Choroid plexus epithelial cell (primary cell): Measurements from ENCODE around the gene AOPEP.

Experiments used
- DNase-seq: peaks from one replicate; pipeline ENCODE4 v3.0.0-alpha.2; 2010; ENCODE audit warnings: low read depth
- H3K4me3 ChIP-seq: 2 replicates; pipeline ENCODE4 v1.5.1; 2011; ENCODE audit warnings: low read depth, mild to moderate bottlenecking, control low read depth, low read length, moderate library complexity
- TF ChIP-seq, protein P1 (sequence below): conservative IDR thresholded peaks from 2 replicates; pipeline ENCODE4 v1.5.1; 2011; ENCODE audit warnings: low read depth, mild to moderate bottlenecking, control low read depth, inconsistent platforms, low read length, moderate library complexity

AOPEP gene

DNA sequence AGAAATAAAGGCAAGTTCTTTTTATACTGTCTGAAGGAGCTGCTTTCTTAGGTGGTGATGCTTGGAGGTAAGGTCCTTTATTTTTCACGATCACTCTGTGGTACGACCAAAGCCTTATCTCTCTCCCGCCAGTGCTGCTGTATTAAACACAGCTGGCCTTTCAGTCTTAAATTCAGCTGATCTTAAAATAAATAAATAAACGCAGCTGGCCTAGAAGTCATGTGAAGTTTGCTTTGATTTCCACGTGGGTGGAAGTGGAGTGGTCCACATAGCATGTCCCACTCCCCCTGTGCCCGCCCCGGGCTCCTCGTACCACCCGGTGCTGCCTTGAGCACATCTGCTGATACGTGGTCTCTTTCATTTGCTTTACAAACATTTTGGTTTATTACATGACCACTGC is 330.6 kb downstream of the AOPEP start:
- TF ChIP-seq, protein P1, sequence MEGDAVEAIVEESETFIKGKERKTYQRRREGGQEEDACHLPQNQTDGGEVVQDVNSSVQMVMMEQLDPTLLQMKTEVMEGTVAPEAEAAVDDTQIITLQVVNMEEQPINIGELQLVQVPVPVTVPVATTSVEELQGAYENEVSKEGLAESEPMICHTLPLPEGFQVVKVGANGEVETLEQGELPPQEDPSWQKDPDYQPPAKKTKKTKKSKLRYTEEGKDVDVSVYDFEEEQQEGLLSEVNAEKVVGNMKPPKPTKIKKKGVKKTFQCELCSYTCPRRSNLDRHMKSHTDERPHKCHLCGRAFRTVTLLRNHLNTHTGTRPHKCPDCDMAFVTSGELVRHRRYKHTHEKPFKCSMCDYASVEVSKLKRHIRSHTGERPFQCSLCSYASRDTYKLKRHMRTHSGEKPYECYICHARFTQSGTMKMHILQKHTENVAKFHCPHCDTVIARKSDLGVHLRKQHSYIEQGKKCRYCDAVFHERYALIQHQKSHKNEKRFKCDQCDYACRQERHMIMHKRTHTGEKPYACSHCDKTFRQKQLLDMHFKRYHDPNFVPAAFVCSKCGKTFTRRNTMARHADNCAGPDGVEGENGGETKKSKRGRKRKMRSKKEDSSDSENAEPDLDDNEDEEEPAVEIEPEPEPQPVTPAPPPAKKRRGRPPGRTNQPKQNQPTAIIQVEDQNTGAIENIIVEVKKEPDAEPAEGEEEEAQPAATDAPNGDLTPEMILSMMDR: no peak
- peak; percentile 55 for DNase-seq
- no peak overlapping the region for H3K4me3 ChIP-seq

DNA sequence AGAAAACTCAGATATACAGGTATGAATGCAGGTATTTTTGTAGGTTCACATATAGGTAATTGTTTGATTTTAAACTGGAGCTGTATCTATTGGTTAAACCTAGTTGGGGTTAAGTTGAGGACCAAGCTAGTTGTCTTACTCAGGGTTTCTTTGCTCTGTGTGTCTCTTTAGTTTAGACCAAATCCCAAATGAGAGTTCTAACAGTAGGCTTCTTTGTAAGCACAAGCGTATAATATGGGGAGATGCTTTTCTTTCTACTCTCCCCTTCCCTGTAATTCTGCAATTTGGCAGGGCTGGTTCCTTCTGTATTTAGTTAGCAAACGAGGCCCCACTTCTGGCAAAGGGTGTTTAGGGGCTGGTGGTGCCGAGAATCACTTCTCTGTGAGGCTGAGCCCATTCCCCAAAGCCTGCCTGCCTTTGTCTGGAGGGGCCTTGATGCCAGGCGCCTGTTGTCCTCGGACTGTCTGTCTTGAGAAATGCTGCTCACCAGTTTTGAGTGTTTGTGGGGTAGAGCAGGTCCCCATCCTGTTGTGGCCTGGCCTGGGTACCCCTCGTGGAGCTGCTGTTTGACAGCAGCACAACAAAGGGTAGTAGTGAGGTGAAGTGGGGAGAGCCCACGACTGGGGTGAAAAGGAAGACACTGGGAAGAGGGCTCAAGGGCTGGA is 331.8 kb downstream of the AOPEP start:
- DNase-seq: no peak
- H3K4me3 ChIP-seq: no peak overlapping the region
- TF ChIP-seq, protein P1: no peak

DNA sequence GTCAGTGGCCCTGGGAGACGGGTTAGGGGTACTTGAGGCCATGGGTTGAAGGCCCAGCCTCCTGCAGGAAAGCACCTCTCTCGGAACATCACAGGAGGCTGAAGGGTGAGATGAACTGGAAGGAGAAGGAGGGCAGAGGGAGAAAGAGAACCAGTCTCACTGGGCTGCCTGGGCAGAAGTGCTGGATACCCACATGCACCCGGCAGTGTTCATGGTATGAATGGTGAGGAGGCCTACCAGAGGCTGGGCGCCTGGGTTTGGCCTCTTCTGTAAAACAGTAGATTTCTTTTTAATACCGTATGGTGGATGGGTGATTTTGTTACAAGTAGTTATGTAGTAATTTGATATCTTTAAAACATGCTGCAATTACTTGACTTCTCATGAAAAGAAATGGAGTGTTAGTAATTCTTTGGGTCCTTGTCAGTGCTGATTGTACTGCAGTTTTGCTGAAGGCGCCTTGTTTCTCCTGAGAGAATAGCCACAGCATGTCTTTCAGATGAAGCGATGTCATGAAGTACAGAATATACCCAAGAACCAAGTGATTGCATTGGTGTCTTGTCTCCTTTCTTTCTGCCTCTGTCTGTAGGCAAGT is 332.4 kb downstream of the AOPEP start:
- TF ChIP-seq, protein P1: no peak
- no peak overlapping the region for H3K4me3 ChIP-seq
- DNase-seq: peak; percentile 33

DNA sequence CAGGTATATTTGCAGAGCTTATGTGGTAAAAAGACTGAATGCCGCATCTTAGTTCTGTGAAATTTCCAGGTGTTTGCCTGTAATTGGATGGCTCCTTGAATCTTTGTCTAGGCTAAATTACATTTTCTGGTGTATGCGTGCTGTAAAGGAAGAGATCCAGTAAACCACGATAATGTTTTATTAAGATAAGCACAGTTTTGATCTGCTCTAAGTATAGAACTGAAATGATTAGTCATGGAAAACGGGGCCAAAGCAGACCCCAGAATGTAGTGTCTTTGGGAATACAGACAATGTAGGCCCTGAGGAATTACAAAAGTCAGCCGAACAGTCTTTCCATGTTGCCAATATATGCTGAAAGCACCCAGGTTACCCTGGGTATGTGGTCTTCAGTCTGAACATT is 333.7 kb downstream of the AOPEP start:
- TF ChIP-seq, protein P1: no peak
- DNase-seq: no peak
- no peak overlapping the region for H3K4me3 ChIP-seq

DNA sequence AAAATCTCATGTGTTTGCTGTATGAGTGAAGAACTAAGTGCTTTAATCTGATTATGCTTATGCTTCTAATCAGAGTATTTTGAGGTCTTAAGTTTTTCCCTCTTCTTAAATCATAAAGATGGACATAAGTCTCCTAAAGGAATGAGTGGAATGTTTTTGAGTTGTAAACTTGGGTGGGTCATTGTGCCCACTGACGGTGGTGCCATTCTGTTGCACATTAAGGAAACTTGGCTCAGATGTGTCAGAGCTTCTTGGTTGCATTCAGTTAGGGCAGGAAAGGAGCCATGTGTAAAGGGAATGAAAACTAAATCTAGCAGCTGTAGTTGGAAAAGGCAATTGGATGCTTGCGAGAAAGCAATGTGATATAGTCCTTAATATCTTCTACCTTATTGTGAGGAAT is 334.4 kb downstream of the AOPEP start:
- H3K4me3 ChIP-seq: no peak overlapping the region
- no peak for DNase-seq
- TF ChIP-seq, protein P1: no peak

DNA sequence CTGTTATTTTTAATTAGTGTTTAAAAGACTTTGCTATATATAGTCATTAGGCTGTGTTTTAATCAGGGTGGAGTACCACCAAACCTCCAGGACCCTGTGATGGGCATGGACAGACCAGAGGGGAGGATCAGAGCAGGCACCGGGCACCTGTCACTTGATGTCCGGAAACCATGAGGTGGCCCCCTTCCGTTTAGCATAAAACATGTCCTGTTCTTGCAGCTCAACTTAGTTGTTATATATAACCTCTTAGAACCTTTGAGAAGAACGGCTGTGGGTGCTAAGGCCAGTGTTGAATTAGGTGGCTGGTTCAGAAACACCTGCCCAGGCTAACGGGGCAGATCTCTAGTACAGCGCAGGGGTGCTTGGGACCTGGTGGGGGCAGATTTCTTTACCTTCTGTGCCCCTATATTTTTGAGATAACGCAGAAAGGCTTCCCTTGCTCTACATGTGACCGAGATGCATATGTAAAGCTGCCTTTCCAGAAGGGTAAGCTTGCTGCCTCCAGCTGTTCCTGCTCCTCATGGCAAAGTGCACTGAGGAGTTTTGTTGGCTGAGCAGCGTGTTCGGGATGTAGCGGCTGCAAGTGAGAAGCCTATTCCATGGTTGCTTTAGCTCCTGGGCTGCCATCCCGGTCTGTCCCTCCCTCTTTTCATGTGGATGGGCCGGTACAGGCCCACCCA is 335.6 kb downstream of the AOPEP start:
- TF ChIP-seq, protein P1: no peak
- no peak overlapping the region for H3K4me3 ChIP-seq
- no peak for DNase-seq
